ENCODE measurements around the gene PTCHD4. TPM values are rescaled to one million over a fixed set of nuclear protein-coding genes. Genes with fewer than 3 reads are reported as not detected.

Gene PTCHD4
- total and polyA plus RNA-seq, 2 of the 13 experiments (the other 11 are each of a cell fraction or from before 2014, with no cell fraction given): 28.4 to 32.9 TPM

- Histone ChIP-seq H3K79me2 (ENCODE audit: insufficient read depth, low read length) (peaks cover 11% of the 10 kb centered on the region), H3K27ac (ENCODE audit: extremely low read length, insufficient read depth, low read length) (no peak overlapping the region), H3K4me1 (ENCODE audit: insufficient read depth, low read length) (peaks cover 31% of the 10 kb centered on the region), H3K27me3 (ENCODE audit: control insufficient read depth in 1 of 2, insufficient read depth in 2 of 2, low read length in 2 of 2) (no peaks in the 10 kb centered on the region), H3K4me2 (ENCODE audit: low read depth, low read length) (no peak overlapping the region), H3K4me3 (replicated peaks in 1 of 3; ENCODE audit: insufficient read depth in 1 of 3, low read depth in 2 of 3, low read length in 3 of 3) (no peak overlapping the region), H2AFZ (ENCODE audit: low read length) (no peak overlapping the region), H4K20me1 (ENCODE audit: insufficient read depth, low read length) (peaks cover 17% of the 10 kb centered on the region), H3K9ac (ENCODE audit: insufficient read depth, low read depth, low read length) (no peak overlapping the region), H3K36me3 (replicated peaks in 1 of 2; ENCODE audit: control insufficient read depth in 1 of 2, insufficient read depth in 2 of 2, low read length in 2 of 2) (peaks cover 0 to 4% of the 10 kb centered on the region in 2 experiments), H3K9me3 (ENCODE audit: low read length) (no peaks in the 10 kb centered on the region)
- POLR2A ChIA-PET: no interaction called here
- 91% methylated on average over 8 of the region's 8 CpGs for WGBS (ENCODE audit: low lambda C conversion rate)
- intact Hi-C loops (cut with micrococcal nuclease; ENCODE audit: unreplicated experiment) (loop anchor here (5.0 kb wide), 1 partner anchor 38 kb away; the partner anchor contains the start of gene PTCHD4), in situ Hi-C loops (cut with HindIII; ENCODE audit: extremely low pct_ligation_motif_present, low pct_unique_long_range_greater_than_20kb) (no loop called here)
- no peak for FAIRE-seq
- ATAC-seq: no peak
- DNase-seq (ENCODE audit: low spot score): no peak
- CTCF ChIA-PET (ENCODE audit: low intra/inter-chr PET ratio, low total read pairs): no interaction called here
- no TSS peak for BruUV-seq (replicated peaks)
- TF ChIP-seq CBFB (CRISPR knock-in tag; IDR thresholded peaks at IDR 0.05): no peak
- no peak for TF ChIP-seq MTF1 (CRISPR knock-in tag; IDR thresholded peaks at IDR 0.05)
- TF ChIP-seq MAFF (IDR thresholded peaks at IDR 0.05; ENCODE audit: low read depth, low read length): no peak
- no peak for TF ChIP-seq ZBTB7A (CRISPR knock-in tag; IDR thresholded peaks at IDR 0.05)
- TF ChIP-seq FOXM1 (CRISPR knock-in tag; IDR thresholded peaks at IDR 0.05): no peak
- no peak for TF ChIP-seq ZNF878 (CRISPR knock-in tag; IDR thresholded peaks at IDR 0.05)
- TF ChIP-seq ARID4A (CRISPR knock-in tag; IDR thresholded peaks at IDR 0.05; ENCODE audit: borderline replicate concordance): no peak
- TF ChIP-seq SNRNP70 (IDR thresholded peaks at IDR 0.05; ENCODE audit: low read depth, low read length): no peak
- TF ChIP-seq ARNTL (CRISPR knock-in tag; IDR thresholded peaks at IDR 0.05): no peak
- 0 out of 2 replicates have a peak, but pooled peaks have one; percentile 3 for TF ChIP-seq POLR2AphosphoS2 (IDR thresholded peaks at IDR 0.05; ENCODE audit: low read depth, low read length)
- TF ChIP-seq POLR2G (IDR thresholded peaks at IDR 0.05; ENCODE audit: low read depth, low read length): peak; percentile 32; the same call in 1 of the 2 replicates
- peak; percentile 63 for TF ChIP-seq RBM22 (optimal IDR thresholded peaks at IDR 0.05; ENCODE audit: low read length)
- 0 out of 4 replicates have a peak, but pooled peaks of 1 of the 2 experiments have one; percentile 7 for TF ChIP-seq MAFK (conservative IDR thresholded peaks at IDR 0.05 in 1 of 2, IDR thresholded peaks at IDR 0.05 in 1 of 2; ENCODE audit: low read length in 2 of 2)
- no peak for TF ChIP-seq PBX2 (CRISPR knock-in tag; IDR thresholded peaks at IDR 0.05)
- TF ChIP-seq, protein P1, sequence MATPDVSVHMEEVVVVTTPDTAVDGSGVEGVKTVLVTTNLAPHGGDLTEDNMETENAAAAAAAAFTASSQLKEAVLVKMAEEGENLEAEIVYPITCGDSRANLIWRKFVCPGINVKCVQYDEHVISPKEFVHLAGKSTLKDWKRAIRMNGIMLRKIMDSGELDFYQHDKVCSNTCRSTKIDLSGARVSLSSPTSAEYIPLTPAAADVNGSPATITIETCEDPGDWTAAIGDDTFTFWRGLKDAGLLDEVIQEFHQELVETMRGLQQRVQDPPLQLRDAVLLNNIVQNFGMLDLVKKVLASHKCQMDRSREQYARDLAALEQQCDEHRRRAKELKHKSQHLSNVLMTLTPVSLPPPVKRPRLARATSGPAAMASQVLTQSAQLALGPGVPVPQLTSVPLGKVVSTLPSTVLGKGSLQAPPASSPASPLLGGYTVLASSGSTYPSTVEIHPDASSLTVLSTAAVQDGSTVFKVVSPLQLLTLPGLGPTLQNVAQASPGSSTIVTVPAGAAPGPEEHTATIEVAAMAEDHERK (CRISPR knock-in tag; IDR thresholded peaks at IDR 0.05; ENCODE audit: low read depth): no peak
- TF ChIP-seq, protein P2, sequence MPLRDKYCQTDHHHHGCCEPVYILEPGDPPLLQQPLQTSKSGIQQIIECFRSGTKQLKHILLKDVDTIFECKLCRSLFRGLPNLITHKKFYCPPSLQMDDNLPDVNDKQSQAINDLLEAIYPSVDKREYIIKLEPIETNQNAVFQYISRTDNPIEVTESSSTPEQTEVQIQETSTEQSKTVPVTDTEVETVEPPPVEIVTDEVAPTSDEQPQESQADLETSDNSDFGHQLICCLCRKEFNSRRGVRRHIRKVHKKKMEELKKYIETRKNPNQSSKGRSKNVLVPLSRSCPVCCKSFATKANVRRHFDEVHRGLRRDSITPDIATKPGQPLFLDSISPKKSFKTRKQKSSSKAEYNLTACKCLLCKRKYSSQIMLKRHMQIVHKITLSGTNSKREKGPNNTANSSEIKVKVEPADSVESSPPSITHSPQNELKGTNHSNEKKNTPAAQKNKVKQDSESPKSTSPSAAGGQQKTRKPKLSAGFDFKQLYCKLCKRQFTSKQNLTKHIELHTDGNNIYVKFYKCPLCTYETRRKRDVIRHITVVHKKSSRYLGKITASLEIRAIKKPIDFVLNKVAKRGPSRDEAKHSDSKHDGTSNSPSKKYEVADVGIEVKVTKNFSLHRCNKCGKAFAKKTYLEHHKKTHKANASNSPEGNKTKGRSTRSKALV (CRISPR knock-in tag; IDR thresholded peaks at IDR 0.05): no peak
Measured at GRCh38 chr6:48073976-48074767, 36.8 kb downstream of the PTCHD4 start.

All from HepG2 (cell line).